ENCODE results near the gene CTTNBP2NL. TPM values are rescaled to one million over a fixed set of nuclear protein-coding genes. Genes with fewer than 3 reads are reported as not detected.

Gene CTTNBP2NL
- total and polyA plus RNA-seq, 4 donors: 1.7 to 4.4 (median 3.0) TPM

DNA sequence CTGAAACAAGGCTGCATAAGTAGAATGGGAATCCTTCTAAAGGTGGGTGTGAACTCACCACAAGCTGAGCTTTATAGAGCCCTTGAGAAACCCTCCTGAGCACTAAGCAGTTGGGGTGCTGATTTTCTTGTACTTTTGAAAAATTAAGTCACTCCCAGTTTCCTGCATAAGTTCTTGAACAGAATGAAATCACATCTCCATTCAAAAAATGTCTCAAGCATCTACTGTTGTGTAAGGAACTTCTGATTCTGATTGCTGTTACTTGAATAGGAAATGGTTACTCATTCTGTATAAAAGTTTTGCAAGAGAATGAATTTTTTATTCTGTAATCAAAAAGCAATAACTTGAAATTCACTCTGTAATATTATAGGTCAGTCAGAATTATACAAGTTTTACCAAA is 61.9 kb downstream of the CTTNBP2NL start:
- H3K4me3 ChIP-seq (ENCODE audit: low read depth in 1 of 3, low read length in 3 of 3): no peak overlapping the region
- TF ChIP-seq GABPA (IDR thresholded peaks at IDR 0.05 in 1 of 2, conservative IDR thresholded peaks at IDR 0.05 in 1 of 2): no peak
- no peak for TF ChIP-seq JUND (IDR thresholded peaks at IDR 0.05)
- TF ChIP-seq, protein P1, sequence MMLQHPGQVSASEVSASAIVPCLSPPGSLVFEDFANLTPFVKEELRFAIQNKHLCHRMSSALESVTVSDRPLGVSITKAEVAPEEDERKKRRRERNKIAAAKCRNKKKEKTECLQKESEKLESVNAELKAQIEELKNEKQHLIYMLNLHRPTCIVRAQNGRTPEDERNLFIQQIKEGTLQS (IDR thresholded peaks at IDR 0.05): no peak
- no peak for TF ChIP-seq YY1 (IDR thresholded peaks at IDR 0.05)
- TF ChIP-seq, protein P2, sequence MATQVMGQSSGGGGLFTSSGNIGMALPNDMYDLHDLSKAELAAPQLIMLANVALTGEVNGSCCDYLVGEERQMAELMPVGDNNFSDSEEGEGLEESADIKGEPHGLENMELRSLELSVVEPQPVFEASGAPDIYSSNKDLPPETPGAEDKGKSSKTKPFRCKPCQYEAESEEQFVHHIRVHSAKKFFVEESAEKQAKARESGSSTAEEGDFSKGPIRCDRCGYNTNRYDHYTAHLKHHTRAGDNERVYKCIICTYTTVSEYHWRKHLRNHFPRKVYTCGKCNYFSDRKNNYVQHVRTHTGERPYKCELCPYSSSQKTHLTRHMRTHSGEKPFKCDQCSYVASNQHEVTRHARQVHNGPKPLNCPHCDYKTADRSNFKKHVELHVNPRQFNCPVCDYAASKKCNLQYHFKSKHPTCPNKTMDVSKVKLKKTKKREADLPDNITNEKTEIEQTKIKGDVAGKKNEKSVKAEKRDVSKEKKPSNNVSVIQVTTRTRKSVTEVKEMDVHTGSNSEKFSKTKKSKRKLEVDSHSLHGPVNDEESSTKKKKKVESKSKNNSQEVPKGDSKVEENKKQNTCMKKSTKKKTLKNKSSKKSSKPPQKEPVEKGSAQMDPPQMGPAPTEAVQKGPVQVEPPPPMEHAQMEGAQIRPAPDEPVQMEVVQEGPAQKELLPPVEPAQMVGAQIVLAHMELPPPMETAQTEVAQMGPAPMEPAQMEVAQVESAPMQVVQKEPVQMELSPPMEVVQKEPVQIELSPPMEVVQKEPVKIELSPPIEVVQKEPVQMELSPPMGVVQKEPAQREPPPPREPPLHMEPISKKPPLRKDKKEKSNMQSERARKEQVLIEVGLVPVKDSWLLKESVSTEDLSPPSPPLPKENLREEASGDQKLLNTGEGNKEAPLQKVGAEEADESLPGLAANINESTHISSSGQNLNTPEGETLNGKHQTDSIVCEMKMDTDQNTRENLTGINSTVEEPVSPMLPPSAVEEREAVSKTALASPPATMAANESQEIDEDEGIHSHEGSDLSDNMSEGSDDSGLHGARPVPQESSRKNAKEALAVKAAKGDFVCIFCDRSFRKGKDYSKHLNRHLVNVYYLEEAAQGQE (IDR thresholded peaks at IDR 0.05): no peak
- no peak for TF ChIP-seq FOXA1 (IDR thresholded peaks at IDR 0.05)
- TF ChIP-seq RXRA (IDR thresholded peaks at IDR 0.05): no peak
- no peak for TF ChIP-seq TAF1 (conservative IDR thresholded peaks at IDR 0.05)
- TF ChIP-seq FOXA2 (IDR thresholded peaks at IDR 0.05): no peak
- no peak for TF ChIP-seq HNF4G (IDR thresholded peaks at IDR 0.05)
- TF ChIP-seq, protein P3, sequence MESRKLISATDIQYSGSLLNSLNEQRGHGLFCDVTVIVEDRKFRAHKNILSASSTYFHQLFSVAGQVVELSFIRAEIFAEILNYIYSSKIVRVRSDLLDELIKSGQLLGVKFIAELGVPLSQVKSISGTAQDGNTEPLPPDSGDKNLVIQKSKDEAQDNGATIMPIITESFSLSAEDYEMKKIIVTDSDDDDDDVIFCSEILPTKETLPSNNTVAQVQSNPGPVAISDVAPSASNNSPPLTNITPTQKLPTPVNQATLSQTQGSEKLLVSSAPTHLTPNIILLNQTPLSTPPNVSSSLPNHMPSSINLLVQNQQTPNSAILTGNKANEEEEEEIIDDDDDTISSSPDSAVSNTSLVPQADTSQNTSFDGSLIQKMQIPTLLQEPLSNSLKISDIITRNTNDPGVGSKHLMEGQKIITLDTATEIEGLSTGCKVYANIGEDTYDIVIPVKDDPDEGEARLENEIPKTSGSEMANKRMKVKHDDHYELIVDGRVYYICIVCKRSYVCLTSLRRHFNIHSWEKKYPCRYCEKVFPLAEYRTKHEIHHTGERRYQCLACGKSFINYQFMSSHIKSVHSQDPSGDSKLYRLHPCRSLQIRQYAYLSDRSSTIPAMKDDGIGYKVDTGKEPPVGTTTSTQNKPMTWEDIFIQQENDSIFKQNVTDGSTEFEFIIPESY (IDR thresholded peaks at IDR 0.05): no peak
- no peak for TF ChIP-seq EGR1 (IDR thresholded peaks at IDR 0.05; ENCODE audit: low read depth in 2 of 2)
- TF ChIP-seq NR2F2 (IDR thresholded peaks at IDR 0.05): no peak
- TF ChIP-seq SP1 (IDR thresholded peaks at IDR 0.05): no peak
- no peak overlapping the region for H3K9ac ChIP-seq (ENCODE audit: low read depth in 1 of 2, low read length in 2 of 2)
- peaks cover 0 to 16% (median 7%) of the 10 kb centered on the region in 4 donors for H3K36me3 ChIP-seq (ENCODE audit: control insufficient read depth in 4 of 4, insufficient read depth in 3 of 4, low read depth in 1 of 4, low read length in 3 of 4)
- no peak for DNase-seq (ENCODE audit: low spot score)
- no peak overlapping the region for H3K27ac ChIP-seq (ENCODE audit: low read depth in 1 of 2, low read length in 2 of 2)
- no peaks in the 10 kb centered on the region for H3K27me3 ChIP-seq (ENCODE audit: control insufficient read depth in 4 of 4, insufficient read depth in 4 of 4, low read length in 3 of 4)
- no peaks in the 10 kb centered on the region for H3K9me3 ChIP-seq (ENCODE audit: control insufficient read depth in 4 of 4, low read length in 3 of 4)
- H3K4me1 ChIP-seq (ENCODE audit: control insufficient read depth in 4 of 4, insufficient read depth in 4 of 4, low read length in 3 of 4): no peaks in the 10 kb centered on the region

DNA sequence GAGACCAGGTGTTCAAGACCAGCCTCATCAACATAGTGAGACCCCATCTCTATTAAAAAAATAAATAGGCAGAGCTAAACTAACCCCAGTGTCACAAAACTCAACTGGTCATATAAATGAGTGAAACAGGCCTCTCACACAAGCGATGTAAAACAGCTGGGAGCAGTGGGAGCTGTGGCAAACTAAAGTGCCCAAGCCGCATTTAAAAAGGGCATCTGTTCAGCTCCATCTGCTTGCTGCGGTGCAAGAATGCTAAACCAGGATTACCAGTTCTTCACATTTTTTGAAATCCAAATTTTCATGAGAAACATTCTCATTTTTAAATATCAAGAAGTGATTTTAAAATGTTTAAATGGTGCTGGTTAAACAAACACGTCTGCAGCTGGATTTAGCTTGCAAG is 62.7 kb downstream of the CTTNBP2NL start:
- no peak for DNase-seq (ENCODE audit: low spot score)
- H3K27ac ChIP-seq (ENCODE audit: low read depth in 1 of 2, low read length in 2 of 2): no peak overlapping the region
- no peak overlapping the region for H3K4me3 ChIP-seq (ENCODE audit: low read depth in 1 of 3, low read length in 3 of 3)
- TF ChIP-seq HNF4A (conservative IDR thresholded peaks at IDR 0.05): no peak
- TF ChIP-seq, protein P2 (IDR thresholded peaks at IDR 0.05): no peak
- TF ChIP-seq, protein P4, sequence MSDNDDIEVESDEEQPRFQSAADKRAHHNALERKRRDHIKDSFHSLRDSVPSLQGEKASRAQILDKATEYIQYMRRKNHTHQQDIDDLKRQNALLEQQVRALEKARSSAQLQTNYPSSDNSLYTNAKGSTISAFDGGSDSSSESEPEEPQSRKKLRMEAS (IDR thresholded peaks at IDR 0.05): no peak
- TF ChIP-seq YY1 (IDR thresholded peaks at IDR 0.05): no peak
- no peak for TF ChIP-seq GABPA (IDR thresholded peaks at IDR 0.05 in 1 of 2, conservative IDR thresholded peaks at IDR 0.05 in 1 of 2)
- TF ChIP-seq, protein P3 (IDR thresholded peaks at IDR 0.05): no peak
- no peak for TF ChIP-seq HNF4G (IDR thresholded peaks at IDR 0.05)
- no peak for TF ChIP-seq EGR1 (IDR thresholded peaks at IDR 0.05; ENCODE audit: low read depth in 2 of 2)
- TF ChIP-seq NR2F2 (IDR thresholded peaks at IDR 0.05): no peak
- no peak for TF ChIP-seq FOXA2 (IDR thresholded peaks at IDR 0.05)
- TF ChIP-seq FOXA1 (IDR thresholded peaks at IDR 0.05): no peak
- no peak for TF ChIP-seq JUND (IDR thresholded peaks at IDR 0.05)
- TF ChIP-seq TAF1 (conservative IDR thresholded peaks at IDR 0.05): no peak
- TF ChIP-seq SP1 (IDR thresholded peaks at IDR 0.05): no peak
- no peak overlapping the region for H3K9ac ChIP-seq (ENCODE audit: low read depth in 1 of 2, low read length in 2 of 2)
- peaks cover 0 to 16% (median 7%) of the 10 kb centered on the region in 4 donors for H3K36me3 ChIP-seq (ENCODE audit: control insufficient read depth in 4 of 4, insufficient read depth in 3 of 4, low read depth in 1 of 4, low read length in 3 of 4)
- no peaks in the 10 kb centered on the region for H3K9me3 ChIP-seq (ENCODE audit: control insufficient read depth in 4 of 4, low read length in 3 of 4)
- H3K4me1 ChIP-seq (ENCODE audit: control insufficient read depth in 4 of 4, insufficient read depth in 4 of 4, low read length in 3 of 4): no peaks in the 10 kb centered on the region
- WGBS: 94% methylated on average over 4 of the region's 4 CpGs
- H3K27me3 ChIP-seq (ENCODE audit: control insufficient read depth in 4 of 4, insufficient read depth in 4 of 4, low read length in 3 of 4): no peaks in the 10 kb centered on the region
